GM19193 (cell line): ENCODE data around the gene TYSND1.

Experiments
- POLR2A ChIP-seq: IDR thresholded peaks from 4 replicates; pipeline ENCODE4 v1.6.1; 2011; ENCODE audit not compliant: insufficient read depth, insufficient read length; ENCODE audit errors: extremely low read depth

The TYSND1 gene

DNA sequence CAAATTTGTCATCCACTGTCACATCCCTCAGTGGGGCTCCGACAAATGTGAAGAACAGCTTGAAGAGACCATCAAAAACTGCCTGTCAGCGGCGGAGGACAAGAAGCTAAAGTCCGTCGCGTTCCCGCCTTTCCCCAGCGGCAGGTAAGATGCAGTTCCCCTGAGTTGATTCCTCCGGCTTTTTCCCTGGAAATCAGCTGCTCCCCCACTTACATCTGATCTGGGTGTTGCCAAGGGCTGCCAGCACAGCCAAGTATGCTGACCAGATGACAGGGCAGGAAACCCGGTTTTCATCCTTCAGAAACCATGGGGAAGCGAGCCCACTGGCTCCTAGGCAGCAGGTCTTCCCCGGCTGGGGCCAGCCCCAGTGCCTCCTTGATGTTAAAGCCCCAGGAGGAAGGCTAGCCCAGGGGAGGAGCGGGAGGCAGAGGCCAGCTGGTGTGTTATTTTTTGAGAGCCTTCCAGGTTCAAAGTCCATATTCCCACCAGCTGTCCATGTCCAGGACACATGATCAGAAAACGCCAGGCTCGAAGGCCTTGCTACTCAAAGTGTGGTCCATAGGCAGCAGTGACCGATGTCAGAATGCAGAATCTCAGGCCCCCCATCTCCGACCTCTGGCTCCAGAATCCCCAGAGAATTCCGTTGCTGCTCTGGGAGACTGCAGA is 37.3 kb downstream of the TYSND1 start:
- no peak for TF ChIP-seq POLR2A

DNA sequence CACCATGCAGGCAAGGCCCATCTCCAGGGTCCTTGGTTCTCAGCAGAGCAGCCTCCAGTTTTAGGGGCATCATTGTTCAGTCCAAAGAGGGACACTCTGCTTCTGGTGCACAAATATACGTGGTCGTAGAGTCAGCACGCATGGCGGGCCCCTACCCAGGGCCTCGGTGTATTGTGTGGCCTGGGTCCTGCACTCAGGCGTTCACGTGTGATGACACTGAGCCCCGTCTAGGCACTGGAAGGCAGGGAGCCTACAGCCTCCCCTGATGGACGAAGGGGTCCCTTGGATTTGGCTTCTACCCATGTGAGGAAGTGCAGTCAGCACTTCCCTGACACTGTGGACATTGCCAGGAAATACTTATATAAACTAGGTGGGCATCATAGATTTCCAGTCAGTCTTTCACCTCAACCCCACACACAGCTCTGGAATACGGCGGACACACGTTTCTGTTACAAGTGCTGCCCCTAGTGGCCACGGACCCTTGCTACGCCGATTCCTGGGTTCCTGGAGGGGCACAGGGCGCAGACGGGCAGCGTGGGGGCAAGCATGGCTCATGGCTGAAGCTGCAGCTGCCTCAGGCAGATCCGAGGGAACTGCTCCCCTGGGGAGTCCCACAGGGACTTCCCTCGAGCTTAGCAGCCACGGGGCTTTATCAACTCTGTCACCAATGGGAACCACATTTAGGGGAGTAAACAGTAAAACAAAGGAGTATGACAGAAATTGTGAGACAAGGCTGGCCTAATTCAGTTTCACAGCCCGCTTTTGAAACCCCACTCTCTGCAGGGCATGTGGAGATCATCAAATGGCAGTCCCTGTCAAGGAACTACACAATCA is 39.3 kb downstream of the TYSND1 start:
- TF ChIP-seq POLR2A: no peak

DNA sequence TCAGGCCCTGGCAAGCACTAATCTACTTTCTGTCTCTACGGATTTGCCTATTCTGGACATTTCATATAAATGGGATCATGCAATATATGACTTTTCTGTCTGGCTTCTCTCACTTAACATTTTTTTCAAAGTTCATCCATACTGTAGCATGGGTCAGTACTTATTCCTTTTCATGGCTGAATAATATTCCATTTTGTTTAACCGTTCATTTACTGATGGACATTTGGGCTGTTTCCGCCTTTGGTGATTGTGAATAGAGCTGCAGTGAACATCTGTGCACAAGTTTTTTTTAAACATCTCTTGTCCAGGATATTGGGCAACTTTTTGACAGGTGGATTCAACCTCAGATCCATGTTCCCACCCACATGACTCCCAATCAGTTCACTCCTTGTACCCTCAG is 44.8 kb downstream of the TYSND1 start:
- TF ChIP-seq POLR2A: no peak

DNA sequence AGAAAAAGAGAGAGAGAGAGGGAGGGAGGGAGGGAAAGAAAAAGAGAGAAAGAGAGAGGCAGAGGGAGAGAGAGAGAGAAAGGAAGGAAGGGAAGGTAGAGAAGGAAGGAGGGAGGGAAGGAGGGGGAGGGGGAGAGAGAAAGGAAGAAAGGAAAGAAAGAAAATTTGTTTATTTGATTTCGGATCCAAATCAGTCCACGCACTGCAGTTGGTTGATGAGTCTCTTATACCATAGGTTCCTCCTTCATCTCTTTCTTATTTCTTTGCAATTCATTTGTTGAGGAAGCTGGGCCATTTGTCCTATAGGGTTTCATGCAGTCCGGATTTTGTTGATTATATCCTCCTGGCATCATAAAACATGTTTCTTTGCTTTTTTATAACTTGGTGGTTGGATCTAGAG is 48.2 kb downstream of the TYSND1 start:
- TF ChIP-seq POLR2A: no peak

DNA sequence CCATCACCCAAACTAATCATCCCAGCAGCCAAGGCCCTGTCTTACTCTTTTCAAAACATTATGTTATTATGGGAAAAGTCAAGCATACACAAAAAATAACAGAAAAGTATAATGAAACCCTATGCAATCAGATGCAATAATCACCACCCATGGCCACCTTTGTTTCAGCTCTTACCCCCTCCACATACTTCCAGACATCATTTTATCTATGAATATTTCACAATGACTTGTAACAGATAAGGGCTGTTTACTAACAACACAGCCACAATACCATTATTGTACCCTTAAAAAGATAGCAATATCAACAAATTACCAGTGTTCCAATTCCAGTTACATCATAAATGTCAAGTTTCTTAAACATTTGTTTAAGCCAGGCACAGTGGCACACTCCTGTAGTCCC is 49.0 kb downstream of the TYSND1 start:
- no peak for TF ChIP-seq POLR2A

DNA sequence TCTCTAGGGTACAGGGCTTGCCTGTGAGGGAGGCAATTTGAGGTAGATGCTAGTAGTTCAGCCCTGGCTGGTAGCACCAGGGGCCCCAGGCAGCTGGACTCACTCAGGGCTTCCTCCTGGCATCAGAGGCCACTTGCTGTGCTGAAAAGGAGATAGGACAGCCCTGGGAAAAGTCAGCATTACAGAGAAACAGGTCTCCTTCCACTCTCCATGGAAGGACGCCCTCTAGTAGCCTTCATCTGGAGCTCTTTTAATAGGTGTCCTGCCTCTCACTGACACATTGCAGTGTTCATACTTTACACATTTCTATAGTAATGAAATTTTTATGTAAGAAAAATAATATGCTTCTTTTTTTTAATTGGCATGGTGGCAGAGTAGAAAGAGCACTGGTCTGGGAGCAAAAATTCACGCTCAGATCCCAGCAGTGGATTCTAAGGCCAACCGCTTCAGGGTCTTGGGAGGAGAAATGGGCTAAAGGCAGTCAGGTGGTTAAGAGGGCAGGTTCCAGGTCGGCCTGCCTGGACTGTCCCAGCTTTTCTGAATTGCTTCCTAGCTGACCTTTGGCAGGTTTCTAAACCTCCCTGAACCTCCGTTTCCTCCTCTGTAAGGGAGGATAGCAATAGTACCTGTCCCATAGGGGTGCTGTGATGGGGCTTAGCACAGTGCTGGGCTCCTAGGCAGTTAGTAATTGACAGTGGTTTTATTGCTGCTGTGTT is 49.6 kb downstream of the TYSND1 start:
- no peak for TF ChIP-seq POLR2A

DNA sequence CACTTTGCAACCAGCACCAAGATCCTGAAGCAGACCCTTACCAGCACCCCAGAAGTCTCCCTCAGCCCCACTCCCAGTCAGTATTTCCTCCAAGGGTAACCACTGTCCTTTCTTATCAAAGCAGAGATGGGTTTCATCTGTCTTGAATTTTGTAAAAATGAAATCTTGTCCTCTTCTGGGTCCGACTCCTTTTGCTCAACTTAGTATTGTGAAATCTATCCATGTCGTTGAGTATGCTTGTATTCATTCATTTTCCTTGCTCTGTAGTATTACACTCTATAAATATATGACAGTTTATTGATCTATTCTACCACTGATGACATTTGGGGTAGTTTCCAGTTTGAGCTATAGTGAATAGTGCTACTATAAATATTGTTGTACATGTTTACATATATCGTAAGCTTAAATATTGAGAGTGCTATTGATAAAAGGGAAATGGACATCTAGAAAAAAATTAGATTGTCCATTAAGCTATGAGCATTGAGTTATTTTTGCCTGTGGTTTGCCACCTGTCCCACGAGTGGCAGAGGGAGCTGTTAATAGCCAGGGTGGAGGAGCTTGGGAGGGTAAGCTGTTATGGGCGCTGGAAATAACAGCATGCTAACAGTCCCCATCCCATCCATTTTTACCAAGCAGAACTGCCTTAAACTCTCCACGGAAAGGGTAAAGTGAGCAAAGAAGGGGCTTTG is 50.3 kb downstream of the TYSND1 start:
- no peak for TF ChIP-seq POLR2A

DNA sequence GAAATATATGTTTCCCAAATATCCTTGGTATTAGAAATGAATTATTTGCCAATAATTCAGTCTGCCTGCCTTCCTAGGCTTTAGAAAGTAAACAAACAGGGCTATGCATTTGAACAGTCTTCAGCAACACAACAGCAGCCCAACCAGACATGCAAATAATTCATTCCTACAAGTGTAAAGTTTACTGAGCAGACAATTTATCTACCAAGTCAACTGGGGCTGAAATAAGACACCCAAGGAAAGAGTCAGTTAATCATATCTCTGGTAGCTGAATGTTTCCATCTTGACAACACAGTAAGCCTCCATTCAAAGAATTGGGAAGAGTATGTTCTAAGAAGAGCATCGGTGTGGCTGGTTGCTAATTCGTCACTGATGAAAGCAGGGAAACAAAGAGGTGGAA is 52.2 kb downstream of the TYSND1 start:
- no peak for TF ChIP-seq POLR2A

DNA sequence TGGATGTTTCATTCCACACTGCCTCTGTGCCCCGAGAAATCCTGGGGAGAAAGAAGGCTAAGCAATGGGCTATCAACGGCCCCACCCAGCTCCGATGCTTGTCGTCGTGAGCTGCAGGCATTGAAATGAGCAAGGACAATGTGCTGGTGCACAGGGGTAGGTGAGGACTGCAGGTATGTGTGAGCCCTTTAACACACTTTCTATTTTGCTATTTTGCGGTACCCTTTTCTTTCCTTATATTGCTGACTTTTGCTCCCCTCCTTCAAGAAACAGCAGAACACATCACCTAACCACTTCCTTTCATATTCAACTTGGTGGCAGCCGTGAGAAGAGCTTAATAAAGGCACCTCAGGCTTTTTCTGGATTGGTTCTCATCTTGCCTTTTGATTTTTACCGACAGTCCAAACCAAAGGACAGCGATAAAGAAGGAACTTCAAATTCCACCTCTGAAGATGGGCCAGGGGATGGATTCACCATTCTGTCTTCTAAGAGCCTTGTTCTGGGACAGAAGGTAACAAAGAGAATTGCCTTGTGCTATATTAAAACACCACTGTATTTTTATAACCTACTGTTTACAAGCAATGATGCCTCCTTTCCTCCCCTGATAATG is 53.1 kb downstream of the TYSND1 start:
- no peak for TF ChIP-seq POLR2A

DNA sequence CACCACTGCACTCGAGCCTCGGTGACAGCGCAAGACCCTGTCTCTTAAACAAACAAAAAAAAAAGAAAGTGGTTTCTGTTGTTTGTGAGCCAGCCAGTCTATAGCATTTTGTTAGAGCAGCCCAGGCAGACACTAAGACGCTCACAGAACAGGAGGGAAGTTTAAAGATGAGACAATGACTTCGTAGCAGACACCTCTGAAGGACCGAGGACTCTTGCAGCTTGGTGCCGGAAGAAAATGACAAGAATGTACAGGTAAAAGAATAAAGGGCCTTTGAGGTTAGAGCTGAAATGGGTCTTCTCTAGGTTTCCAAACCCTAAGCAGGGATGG is 54.1 kb downstream of the TYSND1 start:
- TF ChIP-seq POLR2A: no peak

DNA sequence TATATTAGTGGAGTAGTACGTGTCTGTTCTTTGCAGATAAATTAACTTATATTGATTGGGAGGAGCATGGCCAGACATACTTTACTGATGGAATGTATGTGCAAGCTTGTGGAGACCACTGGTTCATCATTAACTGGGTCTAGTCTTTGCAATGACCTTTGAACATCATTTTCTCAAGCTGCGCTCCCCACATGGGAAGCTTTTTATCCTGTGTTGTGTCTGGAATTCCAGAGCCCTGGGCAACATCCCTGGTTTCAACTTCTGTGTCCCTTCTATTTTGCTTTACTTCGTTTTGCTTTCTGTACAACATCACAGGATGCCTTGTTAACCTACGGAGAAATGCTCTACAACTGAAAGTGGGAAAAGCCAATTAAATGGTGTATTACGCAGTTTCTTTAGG is 55.5 kb downstream of the TYSND1 start:
- no peak for TF ChIP-seq POLR2A

DNA sequence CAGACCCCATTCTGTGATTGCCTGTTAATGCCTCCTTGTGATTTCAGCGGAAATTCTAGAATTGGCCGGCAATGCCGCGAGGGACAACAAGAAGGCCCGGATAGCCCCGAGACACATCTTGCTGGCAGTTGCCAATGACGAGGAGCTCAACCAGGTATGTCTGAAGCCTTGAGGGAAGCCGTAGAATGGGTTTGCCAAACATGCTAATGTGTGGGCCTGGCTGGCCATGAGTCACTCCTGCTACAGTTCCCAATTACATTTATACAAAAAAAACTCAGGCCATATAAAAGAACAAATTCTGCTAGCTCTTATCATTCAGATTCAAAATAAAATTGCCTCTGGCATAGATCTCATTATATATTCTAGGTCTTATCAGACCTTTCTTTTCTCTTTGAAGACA is 56.5 kb downstream of the TYSND1 start:
- TF ChIP-seq POLR2A: no peak

DNA sequence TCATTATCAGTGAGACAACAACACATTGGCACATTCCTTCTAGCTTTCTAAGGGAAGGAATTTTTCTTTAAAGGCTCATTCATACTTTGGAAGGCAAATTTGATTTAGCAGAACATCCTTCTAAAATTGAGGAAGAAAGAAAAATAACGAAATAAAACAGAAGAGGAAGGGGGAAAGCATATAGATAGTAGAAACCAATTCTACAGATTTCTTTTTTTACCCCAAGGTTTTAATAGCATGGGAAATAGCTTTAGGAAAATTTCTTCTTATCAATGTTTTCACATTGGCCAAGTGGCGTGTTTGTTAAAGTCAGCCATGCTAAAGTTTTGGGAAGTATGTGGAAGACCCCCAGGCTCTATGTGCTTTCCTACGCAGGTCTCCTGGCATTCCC is 58.2 kb downstream of the TYSND1 start:
- no peak for TF ChIP-seq POLR2A
